Stromal cell of bone marrow (primary cell): Measurements from ENCODE around the gene CMC1.
A peak's percentile ranks its signal among the peaks of the same experiment; 100 is the strongest.
"Not testable (repeated sequence)": the region's sequence is repeated elsewhere in the genome, so short reads cannot be mapped to it uniquely, and the experiment has no call there.

Experiments
- DNase-seq: peaks from one replicate; pipeline ENCODE4 v3.0.0-alpha.2; 2012; ENCODE audit warnings: low read depth

The CMC1 gene

DNA sequence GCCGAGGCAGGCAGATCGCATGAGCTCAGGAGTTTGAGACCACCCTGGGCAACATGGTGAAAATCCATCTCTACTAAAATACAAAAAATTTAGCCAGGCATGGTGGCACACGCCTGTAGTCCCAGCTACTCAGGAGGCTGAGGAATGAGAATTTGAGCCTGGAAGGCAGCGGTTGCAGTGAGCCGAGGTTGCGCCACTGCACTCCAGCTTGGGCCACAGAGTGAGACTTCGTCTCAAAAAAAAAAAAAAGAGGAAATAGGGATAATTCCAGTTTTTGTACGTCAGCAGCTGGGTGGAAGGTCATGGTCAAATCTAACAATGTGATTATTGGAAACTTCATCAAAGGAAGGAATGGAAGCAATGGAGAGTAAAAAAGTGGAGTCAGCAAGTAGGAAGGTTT, 3.1 kb downstream of the CMC1 start:
- no peak for DNase-seq

- DNase-seq: no peak
Measured at GRCh38 chr3:28247286-28247685, 5.9 kb downstream of the CMC1 start.

GRCh38 chr3:28250999-28251398, 9.6 kb downstream of the CMC1 start:
- DNase-seq: no peak

DNA sequence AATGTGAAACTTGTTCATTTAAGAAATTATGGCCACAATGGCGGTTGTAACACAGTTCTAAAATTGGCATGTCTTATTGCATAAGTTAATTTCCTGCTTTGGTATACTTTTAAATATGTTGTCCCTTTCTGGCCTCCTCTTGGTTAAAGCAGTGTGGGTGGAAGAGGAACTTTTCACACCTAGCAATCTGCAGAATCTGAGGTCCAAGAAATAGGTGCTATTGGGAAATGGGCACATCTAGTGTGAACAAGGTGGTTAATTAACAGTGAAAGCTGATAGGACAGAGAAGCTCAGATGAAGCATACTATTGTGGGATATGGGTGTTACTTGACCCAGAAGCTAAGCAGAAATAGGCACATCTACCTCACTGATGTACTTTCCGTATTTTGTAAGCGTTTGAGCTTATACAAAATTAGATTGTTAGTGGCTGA, 10.6 kb downstream of the CMC1 start:
- DNase-seq: no peak

GRCh38 chr3:28253040-28253715, 11.8 kb downstream of the CMC1 start:
- DNase-seq: no peak

GRCh38 chr3:28262001-28262400, 20.6 kb downstream of the CMC1 start:
- no peak for DNase-seq

DNA sequence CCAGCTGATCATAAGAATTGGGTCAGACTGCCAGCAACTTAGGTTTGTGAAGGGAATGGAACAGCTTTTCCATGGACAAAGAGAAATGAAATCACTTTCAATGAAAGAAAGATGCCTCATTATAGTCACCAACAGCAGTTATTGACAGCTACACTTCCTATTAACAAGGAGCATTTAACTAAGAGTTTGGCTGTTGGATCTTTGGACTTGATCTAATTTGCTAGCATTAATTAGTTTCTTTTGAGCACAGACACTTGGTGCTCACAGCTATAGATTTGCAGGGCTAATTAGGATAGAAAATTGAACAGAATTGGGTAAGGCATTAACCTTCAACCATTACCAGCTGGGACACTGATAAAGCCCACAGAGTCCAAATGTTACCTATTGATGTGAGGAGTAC, 24.2 kb downstream of the CMC1 start:
- DNase-seq: no peak

GRCh38 chr3:28267984-28268849, 26.8 kb downstream of the CMC1 start:
- DNase-seq: no peak

DNA sequence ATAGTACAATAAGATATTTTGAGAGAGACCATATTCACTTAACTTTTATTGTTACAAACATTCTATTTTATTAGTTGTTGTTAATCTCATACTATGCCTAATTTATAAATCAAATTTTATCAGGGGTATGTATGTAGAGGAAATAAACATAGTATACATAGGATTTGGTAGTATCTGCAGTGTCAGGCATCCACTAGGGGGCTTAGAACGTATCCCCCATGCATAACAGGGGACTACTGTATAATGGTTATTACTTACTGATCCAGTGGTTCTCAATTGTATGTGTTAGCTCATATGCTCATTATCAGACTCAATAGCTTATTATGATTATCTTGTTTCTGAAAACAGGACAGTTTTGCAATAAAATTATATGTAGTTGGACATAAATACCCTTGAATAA, 27.6 kb downstream of the CMC1 start:
- no peak for DNase-seq

- DNase-seq: not testable (repeated sequence)
Measured at GRCh38 chr3:28269884-28270283, 28.5 kb downstream of the CMC1 start.

- DNase-seq: no peak
Measured at GRCh38 chr3:28273837-28274236, 32.4 kb downstream of the CMC1 start.

DNA sequence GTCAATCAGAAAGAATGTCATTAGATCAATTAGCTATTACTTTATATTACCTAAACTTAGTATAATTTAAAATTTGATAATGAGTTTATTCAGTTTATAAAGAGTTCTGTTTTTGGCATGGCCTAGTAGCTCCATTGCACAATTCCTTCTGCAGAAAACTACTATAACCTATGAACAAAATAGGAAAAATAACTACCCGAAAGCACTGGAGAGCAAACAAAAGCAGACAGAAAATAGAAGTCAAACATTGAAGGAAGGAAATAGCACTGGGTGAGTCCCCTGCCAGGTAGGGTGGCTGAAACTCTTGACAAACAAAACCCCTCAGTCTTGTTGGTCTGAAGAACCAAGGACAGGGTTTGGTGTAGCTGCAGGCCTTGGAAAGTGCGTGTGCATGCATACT, 37.5 kb downstream of the CMC1 start:
- no peak for DNase-seq

GRCh38 chr3:28279770-28280169, 38.4 kb downstream of the CMC1 start:
- no peak for DNase-seq

- no peak for DNase-seq
Measured at GRCh38 chr3:28280781-28281180, 39.4 kb downstream of the CMC1 start.

GRCh38 chr3:28286595-28286994, 45.2 kb downstream of the CMC1 start:
- DNase-seq: peak; percentile 34

DNA sequence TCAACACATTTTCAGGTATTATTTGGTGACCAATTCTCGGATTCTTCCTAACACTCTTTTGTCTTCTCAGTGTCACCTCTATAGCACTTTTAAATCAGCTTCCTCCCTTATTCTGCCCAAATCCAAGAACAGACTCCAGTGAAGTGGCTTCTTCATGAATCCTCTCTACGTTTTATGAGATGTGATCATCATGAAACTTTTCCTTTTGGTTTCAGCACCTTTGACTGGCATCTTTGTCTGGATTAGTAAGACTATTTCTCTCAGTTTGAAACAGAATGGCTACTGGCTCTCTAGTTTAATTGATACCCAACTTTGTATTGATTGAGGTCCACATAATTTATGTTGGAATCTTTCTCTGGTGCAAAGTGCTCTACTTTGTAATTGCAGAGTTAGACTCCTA, 45.6 kb downstream of the CMC1 start:
- no peak for DNase-seq

GRCh38 chr3:28290863-28291300, 49.5 kb downstream of the CMC1 start:
- no peak for DNase-seq

- no peak for DNase-seq
Measured at GRCh38 chr3:28291577-28291976, 50.2 kb downstream of the CMC1 start.

DNA sequence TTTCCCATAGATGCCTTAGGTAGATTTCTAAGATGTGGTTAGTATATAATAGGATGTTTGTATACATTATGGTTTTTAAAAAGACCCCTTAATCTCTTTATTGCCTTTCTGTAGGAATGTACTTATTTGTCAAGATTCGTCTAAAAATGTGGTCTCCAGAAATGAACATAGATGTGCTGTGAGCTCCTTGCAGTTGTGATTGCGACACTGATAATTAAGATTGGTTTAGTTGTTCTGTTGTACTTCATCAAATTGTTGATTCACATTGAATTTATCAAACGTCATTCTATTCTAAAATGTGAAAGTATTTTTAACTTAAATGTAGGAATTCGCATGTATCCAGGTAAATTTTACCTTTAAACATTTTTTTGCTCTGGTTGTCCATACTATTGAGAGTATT, 51.2 kb downstream of the CMC1 start:
- no peak for DNase-seq

DNA sequence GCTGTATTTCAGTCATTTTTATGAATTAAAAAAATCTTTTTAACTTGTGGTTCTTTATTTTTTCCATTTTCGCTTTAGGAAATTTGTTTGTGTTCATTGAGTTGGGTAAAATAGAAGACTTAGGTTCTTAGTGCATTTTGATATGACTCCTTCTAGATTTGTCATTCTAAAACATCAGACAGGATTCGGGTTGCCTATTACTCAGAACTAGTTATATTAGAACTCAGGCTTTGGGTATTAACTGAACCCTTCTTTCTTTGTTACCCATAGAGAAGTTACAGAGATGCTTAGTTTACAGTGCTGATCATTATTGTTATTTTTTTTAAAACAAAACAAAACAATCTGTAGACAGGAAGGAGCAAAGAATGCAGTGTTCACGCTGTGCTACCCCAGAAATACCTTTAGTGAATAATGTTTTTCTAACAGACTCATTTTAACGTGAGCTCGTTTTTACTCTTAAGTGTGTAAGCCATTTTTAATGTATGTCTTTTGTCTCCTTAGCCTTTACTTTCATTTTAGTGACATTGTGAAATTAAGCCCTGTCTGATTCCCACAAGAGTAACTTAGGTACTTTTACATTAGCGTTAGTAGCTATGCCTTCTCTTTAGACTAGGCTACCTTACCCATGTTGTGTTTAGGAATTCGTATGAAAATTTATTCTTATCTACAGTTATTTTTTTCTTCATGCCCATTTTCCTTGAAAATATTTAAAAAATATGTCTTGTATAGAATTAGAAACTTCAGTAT, 53.4 kb downstream of the CMC1 start:
- no peak for DNase-seq

- DNase-seq: no peak
Measured at GRCh38 chr3:28295898-28296490, 54.6 kb downstream of the CMC1 start.

GRCh38 chr3:28299705-28300104, 58.3 kb downstream of the CMC1 start:
- DNase-seq: no peak
